DND-41 (cell line): ENCODE results near the gene OR7G1.

Source experiments
- ATAC-seq: fragments of 200-7000 bp; cut with Tn5 transposase; 3 replicates; pipeline ENCODE4 v1.9.1; 2021; ENCODE audit warnings: low read depth; ENCODE audit not compliant: insufficient read depth
- DNase-seq: peaks from one replicate; pipeline ENCODE4 v3.0.0-alpha.2; 2020
- H2AFZ ChIP-seq: 2 replicates; pipeline ENCODE4 v1.6.0; 2012; ENCODE audit warnings: low read depth, low read length
- H3K27ac ChIP-seq: 2 replicates; pipeline ENCODE4 v1.5.1; 2012; ENCODE audit warnings: low read length, inconsistent platforms
- H3K27me3 ChIP-seq: fragments of 200-600 bp; sonication (generic); 2 replicates; pipeline ENCODE4 v1.6.0; 2012; ENCODE audit warnings: low read length, mild to moderate bottlenecking, inconsistent platforms; ENCODE audit not compliant: insufficient read depth, poor library complexity
- H3K36me3 ChIP-seq: 2 replicates; pipeline ENCODE4 v1.5.1; 2012; ENCODE audit warnings: low read length, inconsistent platforms; ENCODE audit not compliant: insufficient read depth
- H3K4me1 ChIP-seq: 2 replicates; pipeline ENCODE4 v1.5.1; 2012; ENCODE audit warnings: mild to moderate bottlenecking, low read length; ENCODE audit not compliant: insufficient read depth
- H3K4me2 ChIP-seq: 2 replicates; pipeline ENCODE4 v1.6.0; 2012; ENCODE audit warnings: mild to moderate bottlenecking, moderate library complexity, low read length, inconsistent platforms; ENCODE audit not compliant: insufficient read depth
- H3K4me3 ChIP-seq, 2 experiments: fragments of 200-600 bp in 1 of 2; shearing (Covaris generic) in 1 of 2; 2 replicates each; pipeline ENCODE4 v1.5.1; 2012 to 2016; ENCODE audit warnings: inconsistent platforms in 2 of 2, low read length in 2 of 2, mild to moderate bottlenecking in 2 of 2, low read depth in 1 of 2, moderate library complexity in 1 of 2
- H3K79me2 ChIP-seq: 2 replicates; pipeline ENCODE4 v1.6.0; 2012; ENCODE audit warnings: low read length, inconsistent platforms; ENCODE audit not compliant: insufficient read depth
- H3K9ac ChIP-seq: 2 replicates; pipeline ENCODE4 v1.6.0; 2012; ENCODE audit warnings: low read depth, mild to moderate bottlenecking, inconsistent platforms, low read length, moderate library complexity
- H3K9me3 ChIP-seq: 2 replicates; pipeline ENCODE4 v1.5.1; 2012; ENCODE audit warnings: low read length, moderate library complexity, mild to moderate bottlenecking, inconsistent platforms; ENCODE audit not compliant: insufficient read depth, severe bottlenecking
- H4K20me1 ChIP-seq: 2 replicates; pipeline ENCODE4 v1.6.0; 2012; ENCODE audit warnings: low read length; ENCODE audit not compliant: insufficient read depth
- CTCF ChIP-seq: IDR thresholded peaks from 2 replicates; pipeline ENCODE4 v1.5.1; 2012; ENCODE audit warnings: borderline replicate concordance, low read length, moderate library complexity, mild to moderate bottlenecking; ENCODE audit not compliant: poor library complexity, severe bottlenecking; ENCODE audit errors: extremely low read depth
- EZH2 ChIP-seq: IDR thresholded peaks from 3 replicates; pipeline ENCODE4 v1.6.1; 2012; ENCODE audit warnings: borderline replicate concordance, low read depth, mild to moderate bottlenecking, moderate library complexity, low read length, inconsistent platforms; ENCODE audit not compliant: severe bottlenecking

The OR7G1 gene

DNA sequence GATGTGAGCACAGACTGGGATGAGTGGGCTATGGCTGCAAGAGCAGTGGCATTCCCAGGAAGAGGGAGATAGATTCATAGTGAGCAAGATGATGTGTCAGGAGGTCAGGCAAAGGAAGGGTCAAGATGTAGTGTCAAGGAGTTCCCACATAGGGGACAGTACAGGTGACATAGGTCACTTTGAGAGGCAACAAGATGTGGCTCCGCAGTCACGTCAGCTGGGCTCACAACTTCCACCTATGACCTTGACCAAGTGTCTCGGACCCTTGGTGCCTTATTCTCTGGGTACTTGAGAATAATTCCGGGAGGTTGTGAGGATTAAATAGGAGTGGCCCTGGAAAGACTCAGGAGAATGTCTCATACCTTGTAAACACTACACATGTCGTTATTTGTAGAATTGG lies 35.1 kb upstream of the OR7G1 start:
- no peak for TF ChIP-seq EZH2
- Histone ChIP-seq H3K36me3 (peaks cover 84% of the 10 kb centered on the region), H4K20me1 (peaks cover 59% of the 10 kb centered on the region), H3K9ac (no peak overlapping the region), H3K27me3 (no peaks in the 10 kb centered on the region), H3K27ac (no peak overlapping the region), H3K9me3 (peaks cover 9% of the 10 kb centered on the region), H2AFZ (no peak overlapping the region), H3K4me3 (no peak overlapping the region), H3K4me2 (no peak overlapping the region), H3K4me1 (no peaks in the 10 kb centered on the region), H3K79me2 (peaks cover 98% of the 10 kb centered on the region)
- no peak for DNase-seq
- ATAC-seq, result no peak

DNA sequence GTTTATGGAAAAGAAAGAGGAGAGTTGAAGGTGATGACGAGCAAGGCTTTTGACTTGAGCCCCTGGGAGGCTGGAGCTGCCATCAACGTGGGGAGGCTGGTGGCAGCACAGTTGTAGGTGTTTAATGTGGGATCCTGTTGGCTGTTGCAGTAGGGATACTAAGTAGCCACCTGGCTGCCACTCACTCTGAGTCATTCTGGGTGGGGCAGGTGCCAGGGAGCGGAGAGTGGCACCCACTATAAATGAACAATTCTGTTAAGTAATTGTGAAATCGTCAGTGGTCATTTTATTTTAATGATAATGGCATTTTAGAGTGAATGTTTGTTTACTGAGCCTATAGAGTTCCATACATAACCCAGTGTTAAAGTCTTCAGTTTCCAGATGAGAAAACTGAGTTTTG lies 34.4 kb upstream of the OR7G1 start:
- H3K4me1 ChIP-seq, result no peaks in the 10 kb centered on the region
- no peak overlapping the region for H3K9ac ChIP-seq
- H4K20me1 ChIP-seq, result peaks cover 61% of the 10 kb centered on the region
- H3K4me2 ChIP-seq, result no peak overlapping the region
- H3K36me3 ChIP-seq, result peaks cover 83% of the 10 kb centered on the region
- no peaks in the 10 kb centered on the region for H3K27me3 ChIP-seq
- ATAC-seq, result no peak
- H2AFZ ChIP-seq, result no peak overlapping the region
- no peak overlapping the region for H3K27ac ChIP-seq
- no peak for TF ChIP-seq EZH2
- peaks cover 98% of the 10 kb centered on the region for H3K79me2 ChIP-seq
- peaks cover 15% of the 10 kb centered on the region for H3K9me3 ChIP-seq
- no peak for DNase-seq
- no peak overlapping the region for H3K4me3 ChIP-seq

GRCh38 chr19:9148697-9149096 lies 33.1 kb upstream of the OR7G1 start:
- TF ChIP-seq EZH2 (no peak), CTCF (no peak)
- Histone ChIP-seq H3K27ac (no peak overlapping the region), H4K20me1 (peaks cover 56% of the 10 kb centered on the region), H3K4me3 (no peak overlapping the region), H3K79me2 (peaks cover 98% of the 10 kb centered on the region), H3K4me2 (no peak overlapping the region), H3K27me3 (no peaks in the 10 kb centered on the region), H3K9me3 (peaks cover 23% of the 10 kb centered on the region), H3K9ac (no peak overlapping the region), H2AFZ (no peak overlapping the region), H3K4me1 (no peaks in the 10 kb centered on the region), H3K36me3 (peaks cover 81% of the 10 kb centered on the region)
- DNase-seq (no peak), ATAC-seq (no peak)

DNA sequence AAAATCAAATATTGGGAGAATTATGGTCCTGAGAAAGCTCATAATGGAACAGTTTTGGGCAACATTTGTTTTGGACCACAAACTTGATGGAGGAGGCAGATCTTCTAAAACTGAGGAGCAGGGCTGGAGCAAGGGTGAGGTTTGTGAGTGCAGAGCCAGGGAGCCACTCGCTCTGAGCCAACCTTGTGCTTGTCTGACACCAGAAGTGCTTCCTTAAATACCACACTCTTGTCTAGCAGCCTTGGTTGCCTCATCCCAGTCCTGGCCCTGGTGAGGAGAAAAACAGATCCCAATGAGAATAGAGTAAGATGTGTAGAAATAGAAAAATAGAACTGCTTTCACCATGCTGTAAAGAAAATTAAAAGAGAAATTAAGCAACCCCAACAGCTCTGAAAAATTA lies 31.3 kb upstream of the OR7G1 start:
- no peak overlapping the region for H2AFZ ChIP-seq
- peaks cover 78% of the 10 kb centered on the region for H3K36me3 ChIP-seq

More for the DNA sequence above, 31.3 kb upstream of the OR7G1 start:
- H3K4me1 ChIP-seq, result peaks cover 10% of the 10 kb centered on the region
- no peaks in the 10 kb centered on the region for H3K27me3 ChIP-seq
- no peak overlapping the region for H3K4me3 ChIP-seq
- DNase-seq, result no peak
- H3K27ac ChIP-seq, result no peak overlapping the region
- H3K79me2 ChIP-seq, result peaks cover 98% of the 10 kb centered on the region
- H4K20me1 ChIP-seq, result peaks cover 47% of the 10 kb centered on the region
- H3K9me3 ChIP-seq, result peaks cover 25% of the 10 kb centered on the region
- H3K4me2 ChIP-seq, result no peak overlapping the region
- H3K9ac ChIP-seq, result no peak overlapping the region
- no peak for ATAC-seq
- no peak for TF ChIP-seq CTCF
- no peak for TF ChIP-seq EZH2
